ENCODE results near the gene RBFOX2. TPM values are rescaled to one million over a fixed set of nuclear protein-coding genes. Genes with fewer than 3 reads are reported as not detected.

Gene RBFOX2
- total RNA-seq, 1 donor from 2014 or later, result 210 TPM

GRCh38 chr22:35850831-35851230 lies 177.8 kb downstream of the RBFOX2 start:
- Mint-ChIP-seq H3K4me1 (peaks cover 18% of the 10 kb centered on the region), H3K4me3 (no peak overlapping the region), H3K36me3 (no peaks in the 10 kb centered on the region), H3K27ac (no peak overlapping the region), H3K9me3 (no peaks in the 10 kb centered on the region), H3K27me3 (ENCODE audit: low read depth) (no peaks in the 10 kb centered on the region)
- DNase-seq (ENCODE audit: low spot score in 2 of 2, unreplicated experiment in 2 of 2), result no peak
- no peak for TF ChIP-seq CTCF (IDR thresholded peaks at IDR 0.05; ENCODE audit: unreplicated experiment)

- no peak for DNase-seq (ENCODE audit: low spot score in 2 of 2, unreplicated experiment in 2 of 2)
- no peak for TF ChIP-seq CTCF (IDR thresholded peaks at IDR 0.05; ENCODE audit: unreplicated experiment)
- Mint-ChIP-seq H3K9me3 (no peaks in the 10 kb centered on the region), H3K4me3 (no peak overlapping the region), H3K4me1 (peaks cover 33% of the 10 kb centered on the region), H3K36me3 (no peaks in the 10 kb centered on the region), H3K27me3 (ENCODE audit: low read depth) (no peaks in the 10 kb centered on the region), H3K27ac (no peak overlapping the region)
Observed at GRCh38 chr22:35846804-35847203, 181.8 kb downstream of the RBFOX2 start.

GRCh38 chr22:35844886-35845285 lies 183.7 kb downstream of the RBFOX2 start:
- Mint-ChIP-seq H3K27me3 (ENCODE audit: low read depth) (no peaks in the 10 kb centered on the region), H3K27ac (no peak overlapping the region), H3K9me3 (no peaks in the 10 kb centered on the region), H3K36me3 (no peaks in the 10 kb centered on the region), H3K4me1 (peaks cover 22% of the 10 kb centered on the region), H3K4me3 (no peak overlapping the region)
- DNase-seq (ENCODE audit: low spot score in 2 of 2, unreplicated experiment in 2 of 2), result no peak
- no peak for TF ChIP-seq CTCF (IDR thresholded peaks at IDR 0.05; ENCODE audit: unreplicated experiment)

GRCh38 chr22:35842954-35843353 lies 185.7 kb downstream of the RBFOX2 start:
- Mint-ChIP-seq H3K36me3 (no peaks in the 10 kb centered on the region), H3K27me3 (ENCODE audit: low read depth) (no peaks in the 10 kb centered on the region), H3K4me1 (peaks cover 26% of the 10 kb centered on the region), H3K9me3 (no peaks in the 10 kb centered on the region), H3K27ac (peak overlapping the region; percentile 27), H3K4me3 (no peak overlapping the region)
- peak; percentile 28 for TF ChIP-seq CTCF (IDR thresholded peaks at IDR 0.05; ENCODE audit: unreplicated experiment)
- no peak for DNase-seq (ENCODE audit: low spot score in 2 of 2, unreplicated experiment in 2 of 2)

- H3K27me3 Mint-ChIP-seq (ENCODE audit: low read depth), result no peaks in the 10 kb centered on the region
- DNase-seq (ENCODE audit: low spot score in 2 of 2, unreplicated experiment in 2 of 2), result no peak
- no peak overlapping the region for H3K4me3 Mint-ChIP-seq
- no peak for TF ChIP-seq CTCF (IDR thresholded peaks at IDR 0.05; ENCODE audit: unreplicated experiment)
- H3K4me1 Mint-ChIP-seq, result peaks cover 30% of the 10 kb centered on the region
- H3K9me3 Mint-ChIP-seq, result no peaks in the 10 kb centered on the region
- no peaks in the 10 kb centered on the region for H3K36me3 Mint-ChIP-seq
- H3K27ac Mint-ChIP-seq, result no peak overlapping the region
Observed at GRCh38 chr22:35842519-35842913, 186.1 kb downstream of the RBFOX2 start.

- Mint-ChIP-seq H3K4me3 (no peak overlapping the region), H3K27me3 (ENCODE audit: low read depth) (no peaks in the 10 kb centered on the region), H3K9me3 (no peaks in the 10 kb centered on the region), H3K4me1 (peaks cover 35% of the 10 kb centered on the region), H3K27ac (no peak overlapping the region), H3K36me3 (no peaks in the 10 kb centered on the region)
- DNase-seq (ENCODE audit: low spot score in 2 of 2, unreplicated experiment in 2 of 2), result no peak
- TF ChIP-seq CTCF (IDR thresholded peaks at IDR 0.05; ENCODE audit: unreplicated experiment), result no peak
Observed at GRCh38 chr22:35841907-35842518, 186.6 kb downstream of the RBFOX2 start.
